CD4-positive, CD25-positive, alpha-beta regulatory T cell (primary cell): Measurements from ENCODE around the gene DTNB. TPM values are rescaled to one million over a fixed set of nuclear protein-coding genes. Genes with fewer than 3 reads are reported as not detected.

ENCODE experiments used
- ATAC-seq, 2 donors: fragments of 150-1000 bp; cut with Tn5 transposase; one replicate each; pipeline ENCODE4 v1.10.0; 2021; ENCODE audit warnings: low read depth in 2 of 2, moderate number of reproducible peaks in 2 of 2, moderate library complexity in 1 of 2
- DNase-seq, 3 donors: peaks; one replicate each; pipeline versions ENCODE4 v3.0.0 to v3.0.0-alpha.2; 2012 to 2022; ENCODE audit warnings: mixed read lengths in 1 of 3
- H3K27ac ChIP-seq: one replicate; pipeline ENCODE4 v1.7.0; 2013; ENCODE audit warnings: mild to moderate bottlenecking, low read length; ENCODE audit not compliant: insufficient read depth, poor library complexity, severe bottlenecking
- H3K27me3 ChIP-seq: one replicate; pipeline ENCODE4 v1.7.0; 2013; ENCODE audit warnings: low read length; ENCODE audit not compliant: control insufficient read depth, insufficient read depth
- H3K36me3 ChIP-seq: one replicate; pipeline ENCODE4 v1.7.0; 2013; ENCODE audit warnings: mild to moderate bottlenecking, low read length, moderate library complexity; ENCODE audit not compliant: control insufficient read depth, insufficient read depth
- H3K4me1 ChIP-seq: 2 replicates; pipeline ENCODE4 v1.7.0; 2013; ENCODE audit warnings: mild to moderate bottlenecking, low read length; ENCODE audit not compliant: insufficient read depth, control insufficient read depth, poor library complexity, severe bottlenecking
- H3K4me3 ChIP-seq: one replicate; pipeline ENCODE4 v1.7.0; 2013; ENCODE audit warnings: low read depth, mild to moderate bottlenecking, low read length, moderate library complexity
- H3K9me3 ChIP-seq, 2 experiments: 1 replicate in 1 of 2; 2 replicates in 1 of 2; pipeline ENCODE4 v1.7.0; 2013; ENCODE audit warnings: low read length in 2 of 2, mild to moderate bottlenecking in 1 of 2, moderate library complexity in 1 of 2; ENCODE audit not compliant: control insufficient read depth in 2 of 2
- H3K27ac Mint-ChIP-seq, 3 donors: one replicate each; pipeline ENCODE4 v1.8.0; 2020 to 2022; ENCODE audit warnings: mild to moderate bottlenecking in 3 of 3, mixed read lengths in 3 of 3, moderate library complexity in 2 of 3
- H3K27me3 Mint-ChIP-seq: one replicate; pipeline ENCODE4 v1.8.0; 2022; ENCODE audit warnings: mild to moderate bottlenecking, mixed read lengths
- H3K36me3 Mint-ChIP-seq: one replicate; pipeline ENCODE4 v1.8.0; 2020; ENCODE audit warnings: mixed read lengths
- H3K4me1 Mint-ChIP-seq, 4 donors: one replicate each; pipeline ENCODE4 v1.8.0; 2020 to 2022; ENCODE audit warnings: mixed read lengths in 4 of 4, mild to moderate bottlenecking in 1 of 4
- H3K4me3 Mint-ChIP-seq, 4 donors: one replicate each; pipeline ENCODE4 v1.8.0; 2020 to 2022; ENCODE audit warnings: mild to moderate bottlenecking in 4 of 4, mixed read lengths in 4 of 4, moderate library complexity in 3 of 4
- H3K9me3 Mint-ChIP-seq, 7 donors: one replicate each; pipeline ENCODE4 v1.8.0; 2020 to 2022; ENCODE audit warnings: mixed read lengths in 7 of 7, mild to moderate bottlenecking in 3 of 7, moderate library complexity in 2 of 7
- polyA plus RNA-seq, 4 donors: library from polyadenylated mRNA; unstranded; fragments of 300-500 nt; fragmentation: Illumina TruSeq; gene quantifications; one replicate each; pipeline ENCODE4 v1.2.3, GENCODE V29; 2021
- total RNA-seq: library from RNA; stranded (reverse); gene quantifications from one replicate; pipeline ENCODE4 v1.2.3, GENCODE V29; 2022

DTNB gene
- total and polyA plus RNA-seq, 5 donors from 2014 or later = 11.5 to 50.1 (median 15.0) TPM

DNA sequence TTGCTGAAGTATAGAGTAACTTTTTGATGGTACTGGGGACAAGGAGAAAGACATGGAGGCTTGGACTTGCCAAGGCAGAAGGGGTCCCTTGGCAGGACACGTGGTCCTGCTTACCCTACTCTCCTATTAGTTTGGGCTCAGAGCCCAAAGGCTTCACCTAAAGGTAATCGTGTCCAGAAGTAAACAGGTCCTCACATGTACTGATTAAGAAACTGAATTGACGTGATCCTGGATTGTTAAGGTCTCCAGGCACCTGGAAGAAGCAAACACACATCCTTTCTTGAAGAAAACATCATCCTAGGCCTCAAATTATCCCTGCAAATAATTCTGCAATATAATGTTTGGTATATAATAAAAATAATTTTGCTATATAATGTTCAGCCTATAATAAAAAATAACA is 50.0 kb downstream of the DTNB start:
- Histone ChIP-seq H3K4me1 (no peaks in the 10 kb centered on the region), H3K36me3 (peaks cover 35% of the 10 kb centered on the region), H3K27ac (no peak overlapping the region), H3K4me3 (no peak overlapping the region), H3K27me3 (no peaks in the 10 kb centered on the region), H3K9me3 (no peaks in the 10 kb centered on the region)
- Mint-ChIP-seq H3K27me3 (no peaks in the 10 kb centered on the region), H3K4me3 (no peak overlapping the region), H3K9me3 (no peaks in the 10 kb centered on the region), H3K27ac (peak overlapping the region in 1 of 3 donors; percentile 6), H3K4me1 (peaks cover 0 to 7% (median 4%) of the 10 kb centered on the region in 4 donors), H3K36me3 (peaks cover 48% of the 10 kb centered on the region)
- no peak for ATAC-seq
- DNase-seq = no peak

DNA sequence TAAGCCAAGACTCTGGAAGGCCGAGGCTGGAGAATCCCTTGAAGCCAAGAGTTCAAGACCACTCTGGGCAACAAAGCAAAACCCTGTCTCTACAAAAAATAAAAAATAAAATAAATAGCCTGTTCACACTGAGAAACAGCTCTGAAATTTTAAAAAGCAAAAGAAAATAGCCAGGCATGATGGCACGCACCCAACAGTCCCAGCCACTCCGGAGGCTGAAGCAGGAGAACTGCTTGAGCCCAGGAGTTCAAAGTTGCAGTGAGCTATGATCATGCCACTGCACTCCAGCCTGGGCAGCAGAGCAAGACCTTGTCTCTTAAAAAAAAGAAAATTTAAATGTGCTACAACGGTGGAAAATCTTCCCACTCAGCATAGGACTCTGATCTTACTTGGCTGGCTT is 52.7 kb downstream of the DTNB start:
- DNase-seq = no peak
- no peak for ATAC-seq
- no peaks in the 10 kb centered on the region for H3K27me3 ChIP-seq
- H3K4me1 ChIP-seq = no peaks in the 10 kb centered on the region
- H3K4me1 Mint-ChIP-seq = peaks cover 0 to 10% (median 4%) of the 10 kb centered on the region in 4 donors
- no peak overlapping the region for H3K4me3 Mint-ChIP-seq
- H3K36me3 ChIP-seq = peaks cover 22% of the 10 kb centered on the region
- H3K27ac ChIP-seq = no peak overlapping the region
- no peak overlapping the region for H3K4me3 ChIP-seq
- H3K27me3 Mint-ChIP-seq = no peaks in the 10 kb centered on the region
- H3K36me3 Mint-ChIP-seq = peaks cover 34% of the 10 kb centered on the region
- H3K9me3 Mint-ChIP-seq = no peaks in the 10 kb centered on the region
- H3K27ac Mint-ChIP-seq = no peak overlapping the region
- H3K9me3 ChIP-seq = no peaks in the 10 kb centered on the region

DNA sequence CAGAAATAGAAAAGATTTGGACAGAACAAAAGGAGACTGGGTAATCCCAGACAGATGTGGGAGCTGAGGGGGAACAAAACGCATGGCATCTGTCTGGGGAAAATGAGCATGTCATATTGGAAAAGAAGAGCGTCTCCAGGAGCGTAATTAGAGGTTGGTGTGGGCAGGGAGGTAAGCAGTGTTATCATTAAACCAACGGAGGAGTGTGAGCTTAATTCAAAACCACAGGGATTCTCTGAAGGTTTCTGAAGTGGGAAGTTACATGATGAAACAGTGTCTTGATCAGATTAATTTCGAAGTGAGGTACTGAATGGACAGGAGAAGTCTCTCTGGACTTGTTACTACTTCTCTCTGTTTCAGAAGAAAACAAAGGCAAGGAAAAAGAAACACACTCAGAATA is 53.3 kb downstream of the DTNB start:
- Mint-ChIP-seq H3K4me1 (peaks cover 0 to 10% (median 4%) of the 10 kb centered on the region in 4 donors), H3K27ac (peak overlapping the region in 1 of 3 donors; percentile 32), H3K9me3 (no peaks in the 10 kb centered on the region), H3K4me3 (no peak overlapping the region), H3K36me3 (peaks cover 31% of the 10 kb centered on the region), H3K27me3 (no peaks in the 10 kb centered on the region)
- Histone ChIP-seq H3K36me3 (peaks cover 18% of the 10 kb centered on the region), H3K4me3 (no peak overlapping the region), H3K27ac (no peak overlapping the region), H3K9me3 (no peaks in the 10 kb centered on the region), H3K27me3 (no peaks in the 10 kb centered on the region), H3K4me1 (no peaks in the 10 kb centered on the region)
- ATAC-seq (no peak), DNase-seq (no peak)

DNA sequence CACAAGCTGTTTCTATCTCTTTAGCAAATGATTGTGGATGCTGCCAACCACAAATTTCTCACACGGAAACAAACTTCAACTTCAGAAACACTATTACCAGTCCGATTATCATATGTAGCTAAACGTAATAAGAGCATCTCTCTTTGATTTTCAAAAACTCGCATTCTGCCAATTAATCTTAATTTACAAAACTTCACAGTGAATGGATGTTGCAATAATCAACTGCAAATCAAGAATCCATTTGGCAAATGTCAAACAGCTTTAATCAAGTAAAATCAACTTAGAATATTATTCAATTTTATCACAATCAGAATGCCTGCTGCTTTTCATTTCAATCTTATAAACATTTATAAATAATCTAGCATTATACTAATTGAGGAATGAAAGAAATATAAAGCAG is 54.2 kb downstream of the DTNB start:
- Mint-ChIP-seq H3K36me3 (peaks cover 24% of the 10 kb centered on the region), H3K4me1 (peaks cover 0 to 10% (median 6%) of the 10 kb centered on the region in 4 donors), H3K27ac (no peak overlapping the region), H3K27me3 (no peaks in the 10 kb centered on the region), H3K4me3 (no peak overlapping the region), H3K9me3 (no peaks in the 10 kb centered on the region)
- Histone ChIP-seq H3K36me3 (peaks cover 14% of the 10 kb centered on the region), H3K4me3 (no peak overlapping the region), H3K4me1 (no peaks in the 10 kb centered on the region), H3K27me3 (no peaks in the 10 kb centered on the region), H3K9me3 (no peaks in the 10 kb centered on the region), H3K27ac (no peak overlapping the region)
- DNase-seq (no peak), ATAC-seq (no peak)

DNA sequence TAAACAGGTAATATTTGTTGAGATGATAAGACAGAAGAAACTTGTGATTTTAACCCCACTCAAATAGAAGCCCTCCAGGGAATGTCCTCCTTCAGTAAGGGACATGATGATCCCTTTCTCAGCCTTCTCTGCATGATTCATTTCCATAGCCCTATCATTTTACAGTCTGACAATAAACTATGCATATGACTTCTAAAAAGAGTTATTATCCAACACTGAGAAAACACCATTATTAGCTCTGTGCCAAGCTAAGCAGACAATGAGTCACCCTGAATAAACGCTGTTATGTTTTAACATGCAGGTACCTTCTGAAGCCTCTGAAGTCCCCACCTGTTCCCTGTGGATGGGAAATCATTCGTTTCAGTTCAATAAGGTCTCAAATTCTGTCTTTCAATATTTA is 54.7 kb downstream of the DTNB start:
- Mint-ChIP-seq H3K4me1 (peaks cover 0 to 7% (median 6%) of the 10 kb centered on the region in 4 donors), H3K36me3 (peaks cover 23% of the 10 kb centered on the region), H3K9me3 (no peaks in the 10 kb centered on the region), H3K27me3 (no peaks in the 10 kb centered on the region), H3K4me3 (no peak overlapping the region), H3K27ac (peak overlapping the region in 1 of 3 donors; percentile 39)
- DNase-seq (no peak), ATAC-seq (no peak)
- Histone ChIP-seq H3K27ac (no peak overlapping the region), H3K4me3 (no peak overlapping the region), H3K27me3 (no peaks in the 10 kb centered on the region), H3K4me1 (no peaks in the 10 kb centered on the region), H3K9me3 (no peaks in the 10 kb centered on the region), H3K36me3 (peaks cover 12% of the 10 kb centered on the region)

DNA sequence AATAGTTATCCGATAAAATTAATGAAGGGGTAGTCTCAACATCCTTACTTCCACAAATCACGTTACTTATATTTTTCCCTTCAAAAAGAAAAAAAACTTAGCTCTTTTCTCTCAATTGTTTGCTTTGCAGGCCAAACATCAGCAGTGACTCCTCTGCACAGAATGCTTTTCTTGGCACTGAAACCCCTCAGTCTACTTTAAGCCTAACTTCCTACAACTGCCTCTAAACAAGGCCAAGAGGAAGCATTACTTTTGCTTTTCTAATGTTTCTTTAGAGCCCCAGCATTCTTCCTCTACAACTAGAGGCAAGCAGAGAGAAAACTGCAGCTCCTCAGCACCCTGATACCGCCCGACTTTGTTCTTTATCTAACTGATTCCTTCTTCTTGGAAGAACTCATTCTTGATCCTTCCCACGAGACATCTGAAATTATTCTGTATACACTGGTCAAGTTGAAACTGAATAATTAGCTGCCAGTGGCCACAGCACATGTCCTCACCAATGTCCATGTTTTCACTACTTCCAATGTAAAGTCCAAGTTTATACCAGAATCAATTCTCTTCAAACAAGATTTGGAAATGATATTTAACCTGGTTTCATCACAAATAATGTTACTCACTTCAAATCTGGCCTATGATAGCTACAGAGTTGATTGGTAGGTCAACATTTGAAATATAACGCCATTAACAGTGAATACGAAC is 55.3 kb downstream of the DTNB start:
- no peak for ATAC-seq
- no peak overlapping the region for H3K4me3 ChIP-seq
- no peak overlapping the region for H3K27ac ChIP-seq
- no peaks in the 10 kb centered on the region for H3K9me3 Mint-ChIP-seq
- no peaks in the 10 kb centered on the region for H3K9me3 ChIP-seq
- no peak overlapping the region for H3K4me3 Mint-ChIP-seq
- no peaks in the 10 kb centered on the region for H3K27me3 Mint-ChIP-seq
- H3K27ac Mint-ChIP-seq = peak overlapping the region in 2 of 3 donors; percentile 39 to 70
- H3K4me1 ChIP-seq = no peaks in the 10 kb centered on the region
- no peaks in the 10 kb centered on the region for H3K27me3 ChIP-seq
- H3K4me1 Mint-ChIP-seq = peaks cover 0 to 7% (median 6%) of the 10 kb centered on the region in 4 donors
- H3K36me3 Mint-ChIP-seq = peaks cover 20% of the 10 kb centered on the region
- no peak for DNase-seq
- H3K36me3 ChIP-seq = peaks cover 12% of the 10 kb centered on the region

DNA sequence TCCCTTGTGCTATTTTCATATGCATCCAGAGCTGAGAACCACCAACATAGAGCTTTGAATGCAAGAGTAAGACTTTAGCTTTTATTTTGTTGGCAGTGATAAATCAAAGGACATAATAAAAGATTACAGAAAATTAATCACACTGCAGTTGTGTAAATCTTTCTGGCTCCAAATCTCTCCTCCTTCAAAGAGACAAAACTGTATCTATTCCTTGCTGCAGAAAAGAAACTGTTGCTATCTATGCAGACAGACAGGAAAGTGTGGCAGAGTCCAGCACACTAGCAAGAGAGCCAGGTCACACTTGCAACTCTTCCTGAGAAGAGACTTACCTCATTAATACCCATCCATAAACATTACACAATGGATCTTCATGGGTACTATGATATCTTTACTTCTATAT is 57.5 kb downstream of the DTNB start:
- no peak overlapping the region for H3K4me3 Mint-ChIP-seq
- no peaks in the 10 kb centered on the region for H3K4me1 ChIP-seq
- H3K36me3 Mint-ChIP-seq = peaks cover 9% of the 10 kb centered on the region
- H3K27me3 ChIP-seq = no peaks in the 10 kb centered on the region
- H3K4me1 Mint-ChIP-seq = peaks cover 3 to 9% (median 6%) of the 10 kb centered on the region in 4 donors
- no peaks in the 10 kb centered on the region for H3K9me3 ChIP-seq
- H3K27ac ChIP-seq = no peak overlapping the region
- DNase-seq (no peak), ATAC-seq (no peak)
- H3K27ac Mint-ChIP-seq = no peak overlapping the region
- no peaks in the 10 kb centered on the region for H3K27me3 Mint-ChIP-seq
- H3K36me3 ChIP-seq = peaks cover 8% of the 10 kb centered on the region
- no peaks in the 10 kb centered on the region for H3K9me3 Mint-ChIP-seq
- no peak overlapping the region for H3K4me3 ChIP-seq

DNA sequence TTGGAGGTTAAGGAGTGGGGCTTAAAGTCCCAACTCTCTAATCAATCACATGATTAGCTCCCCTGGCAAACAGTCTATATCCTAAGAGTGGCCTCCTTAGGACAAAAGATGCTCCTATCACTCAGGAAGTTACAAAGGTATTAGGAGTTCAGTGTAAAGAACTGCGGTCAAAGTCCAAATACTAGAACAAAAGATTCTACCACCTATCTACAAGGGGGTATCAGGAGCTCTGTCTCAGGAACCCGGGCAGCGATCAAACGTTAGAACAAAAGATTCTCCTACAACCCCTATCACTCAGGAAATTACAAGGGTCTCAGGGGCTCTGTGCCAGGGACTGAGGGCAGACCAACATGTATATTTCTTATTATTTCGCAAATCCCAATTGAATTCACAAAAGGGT is 58.0 kb downstream of the DTNB start:
- Mint-ChIP-seq H3K27me3 (no peaks in the 10 kb centered on the region), H3K4me1 (peaks cover 3 to 10% (median 7%) of the 10 kb centered on the region in 4 donors), H3K27ac (peak overlapping the region in 1 of 3 donors; percentile 45), H3K9me3 (no peaks in the 10 kb centered on the region), H3K36me3 (peaks cover 9% of the 10 kb centered on the region), H3K4me3 (no peak overlapping the region)
- no peak for ATAC-seq
- H3K9me3 ChIP-seq = no peaks in the 10 kb centered on the region
- no peaks in the 10 kb centered on the region for H3K4me1 ChIP-seq
- DNase-seq = no peak
- H3K27ac ChIP-seq = no peak overlapping the region
- no peak overlapping the region for H3K4me3 ChIP-seq
- peaks cover 6% of the 10 kb centered on the region for H3K36me3 ChIP-seq
- no peaks in the 10 kb centered on the region for H3K27me3 ChIP-seq
